ENCODE data around the gene STK26. TPM values are rescaled to one million over a fixed set of nuclear protein-coding genes. Genes with fewer than 3 reads are reported as not detected.
"Not testable (repeated sequence)": the region's sequence is repeated elsewhere in the genome, so short reads cannot be mapped to it uniquely, and the experiment has no call there.

Gene STK26
- total RNA-seq, 4 donors from 2014 or later: 4.9 to 7.5 (median 5.6) TPM

- Histone ChIP-seq H3K27ac (no peak overlapping the region), H3K27me3 (no peaks in the 10 kb centered on the region), H3K9me3 (no peaks in the 10 kb centered on the region), H3K4me3 (replicated peaks in 1 of 3) (no peak overlapping the region), H3K36me3 (no peaks in the 10 kb centered on the region), H3K4me1 (no peaks in the 10 kb centered on the region)
- intact Hi-C loops (cut with DNase I): no loop called here
- DNase-seq: no peak
- 79 to 85% methylated on average over 2 of the region's 2 CpGs for WGBS, 2 donors
- TF ChIP-seq CTCF (IDR thresholded peaks at IDR 0.05) (no peak), POLR2A (IDR thresholded peaks at IDR 0.05) (no peak)
These were observed 22.4 kb downstream of the STK26 start for GRCh38 chrX:132045456-132045855.

- H3K36me3 ChIP-seq: no peaks in the 10 kb centered on the region
- no peak overlapping the region for H3K4me3 ChIP-seq (replicated peaks in 1 of 3)
- TF ChIP-seq CTCF (IDR thresholded peaks at IDR 0.05) (no peak), POLR2A (IDR thresholded peaks at IDR 0.05) (no peak)
- H3K27me3 ChIP-seq: no peaks in the 10 kb centered on the region
- no peak for DNase-seq
- no peak overlapping the region for H3K27ac ChIP-seq
- H3K9me3 ChIP-seq: no peaks in the 10 kb centered on the region
- 39 to 52% methylated on average over 2 of the region's 2 CpGs for WGBS, 2 donors
- intact Hi-C loops (cut with DNase I): no loop called here
- no peaks in the 10 kb centered on the region for H3K4me1 ChIP-seq
These were observed 23.4 kb downstream of the STK26 start for GRCh38 chrX:132046533-132046932.

GRCh38 chrX:132051778-132052177 lies 28.7 kb downstream of the STK26 start:
- H3K4me3 ChIP-seq (replicated peaks in 1 of 3); DNase-seq; H3K4me1 ChIP-seq; intact Hi-C loops (cut with DNase I); H3K27ac ChIP-seq; H3K9me3 ChIP-seq; H3K36me3 ChIP-seq; H3K27me3 ChIP-seq: not testable (repeated sequence)

GRCh38 chrX:132058050-132058449 lies 34.9 kb downstream of the STK26 start:
- Histone ChIP-seq H3K27ac (no peak overlapping the region), H3K36me3 (no peaks in the 10 kb centered on the region), H3K27me3 (no peaks in the 10 kb centered on the region), H3K4me1 (no peaks in the 10 kb centered on the region), H3K4me3 (replicated peaks in 1 of 3) (no peak overlapping the region), H3K9me3 (no peaks in the 10 kb centered on the region)
- intact Hi-C loops (cut with DNase I): no loop called here
- no peak for DNase-seq
- TF ChIP-seq POLR2A (IDR thresholded peaks at IDR 0.05) (no peak), CTCF (IDR thresholded peaks at IDR 0.05) (no peak)
- 98 to 99% methylated on average over 4 of the region's 4 CpGs for WGBS, 2 donors

GRCh38 chrX:132058975-132059374 lies 35.9 kb downstream of the STK26 start:
- DNase-seq: no peak
- intact Hi-C loops (cut with DNase I): no loop called here
- Histone ChIP-seq H3K27me3 (no peaks in the 10 kb centered on the region), H3K36me3 (no peaks in the 10 kb centered on the region), H3K9me3 (no peaks in the 10 kb centered on the region), H3K27ac (no peak overlapping the region), H3K4me1 (no peaks in the 10 kb centered on the region), H3K4me3 (replicated peaks in 1 of 3) (no peak overlapping the region)
- WGBS, 2 donors: 92 to 94% methylated on average over 2 of the region's 2 CpGs
- no peak for TF ChIP-seq POLR2A (IDR thresholded peaks at IDR 0.05)
- no peak for TF ChIP-seq CTCF (IDR thresholded peaks at IDR 0.05)

GRCh38 chrX:132059973-132060540 lies 37.0 kb downstream of the STK26 start:
- Histone ChIP-seq H3K36me3 (no peaks in the 10 kb centered on the region), H3K27ac (no peak overlapping the region), H3K4me1 (no peaks in the 10 kb centered on the region), H3K9me3 (no peaks in the 10 kb centered on the region), H3K4me3 (replicated peaks in 1 of 3) (no peak overlapping the region), H3K27me3 (no peaks in the 10 kb centered on the region)
- no peak for DNase-seq
- TF ChIP-seq CTCF (IDR thresholded peaks at IDR 0.05) (no peak), POLR2A (IDR thresholded peaks at IDR 0.05) (no peak)
- intact Hi-C loops (cut with DNase I): no loop called here
- WGBS, 2 donors: 93 to 94% methylated on average over 2 of the region's 2 CpGs
